Measurements from ENCODE around the gene SPDYE2. TPM values are rescaled to one million over a fixed set of nuclear protein-coding genes. Genes with fewer than 3 reads are reported as not detected.
"Not testable (repeated sequence)": the region's sequence is repeated elsewhere in the genome, so short reads cannot be mapped to it uniquely, and the experiment has no call there.

The SPDYE2 gene, protein sequence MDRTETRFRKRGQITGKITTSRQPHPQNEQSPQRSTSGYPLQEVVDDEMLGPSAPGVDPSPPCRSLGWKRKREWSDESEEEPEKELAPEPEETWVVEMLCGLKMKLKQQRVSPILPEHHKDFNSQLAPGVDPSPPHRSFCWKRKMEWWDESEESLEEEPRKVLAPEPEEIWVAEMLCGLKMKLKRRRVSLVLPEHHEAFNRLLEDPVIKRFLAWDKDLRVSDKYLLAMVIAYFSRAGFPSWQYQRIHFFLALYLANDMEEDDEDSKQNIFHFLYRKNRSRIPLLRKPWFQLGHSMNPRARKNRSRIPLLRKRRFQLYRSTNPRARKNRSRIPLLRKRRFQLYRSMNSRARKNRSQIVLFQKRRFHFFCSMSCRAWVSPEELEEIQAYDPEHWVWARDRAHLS
- under 1 TPM; 0.20 to 0.28 TPM for total RNA-seq
- polyA plus RNA-seq = 1 to 10 TPM in 1 of 2 donors, not detected in 1; 1.7 TPM

- H3K27me3 ChIP-seq (ENCODE audit: insufficient read depth, low read length); H3K27me3 Mint-ChIP-seq; H3K9me3 Mint-ChIP-seq; intact Hi-C loops (cut with micrococcal nuclease); H3K36me3 ChIP-seq (ENCODE audit: insufficient read depth, low read length); H3K9me3 ChIP-seq (ENCODE audit: control insufficient read depth in 1 of 2, low read length in 2 of 2); H3K36me3 Mint-ChIP-seq; H3K4me3 Mint-ChIP-seq; CTCF ChIA-PET (ENCODE audit: partially characterized antibody); H3K4me3 ChIP-seq (ENCODE audit: low read length in 2 of 2); H3K4me1 Mint-ChIP-seq; H3K4me1 ChIP-seq (ENCODE audit: insufficient read depth, low read length); H3K27ac Mint-ChIP-seq; DNase-seq; POLR2A ChIA-PET (ENCODE audit: partially characterized antibody); H3K27ac ChIP-seq (ENCODE audit: low read depth, low read length): not testable (repeated sequence)
These were observed at the start of gene SPDYE2 for GRCh38 chr7:102550808-102551422. Gene SPDYE2, plus strand, starts transcription at chr7:102551226. Its CDS starts 2,030 bp downstream, at chr7:102553256.

- H3K27ac Mint-ChIP-seq; H3K4me3 Mint-ChIP-seq; CTCF ChIA-PET (ENCODE audit: partially characterized antibody); H3K9me3 Mint-ChIP-seq; DNase-seq; H3K4me1 Mint-ChIP-seq; POLR2A ChIA-PET (ENCODE audit: partially characterized antibody); H3K36me3 Mint-ChIP-seq; intact Hi-C loops (cut with micrococcal nuclease); H3K27me3 Mint-ChIP-seq; H3K27me3 ChIP-seq (ENCODE audit: insufficient read depth, low read length); H3K36me3 ChIP-seq (ENCODE audit: insufficient read depth, low read length); H3K4me1 ChIP-seq (ENCODE audit: insufficient read depth, low read length); H3K27ac ChIP-seq (ENCODE audit: low read depth, low read length); H3K4me3 ChIP-seq (ENCODE audit: low read length in 2 of 2); H3K9me3 ChIP-seq (ENCODE audit: control insufficient read depth in 1 of 2, low read length in 2 of 2): not testable (repeated sequence)
These were observed 47.9 kb upstream of the SPDYE2 start for GRCh38 chr7:102503141-102503540.

- H3K4me1 Mint-ChIP-seq; H3K27me3 Mint-ChIP-seq; H3K36me3 ChIP-seq (ENCODE audit: insufficient read depth, low read length); H3K9me3 Mint-ChIP-seq; H3K4me1 ChIP-seq (ENCODE audit: insufficient read depth, low read length); H3K36me3 Mint-ChIP-seq; intact Hi-C loops (cut with micrococcal nuclease); POLR2A ChIA-PET (ENCODE audit: partially characterized antibody); H3K4me3 Mint-ChIP-seq; H3K27ac ChIP-seq (ENCODE audit: low read depth, low read length); H3K4me3 ChIP-seq (ENCODE audit: low read length in 2 of 2); H3K9me3 ChIP-seq (ENCODE audit: control insufficient read depth in 1 of 2, low read length in 2 of 2); H3K27me3 ChIP-seq (ENCODE audit: insufficient read depth, low read length); DNase-seq; H3K27ac Mint-ChIP-seq; CTCF ChIA-PET (ENCODE audit: partially characterized antibody): not testable (repeated sequence)
These were observed 45.5 kb upstream of the SPDYE2 start for GRCh38 chr7:102505298-102506185.

DNA sequence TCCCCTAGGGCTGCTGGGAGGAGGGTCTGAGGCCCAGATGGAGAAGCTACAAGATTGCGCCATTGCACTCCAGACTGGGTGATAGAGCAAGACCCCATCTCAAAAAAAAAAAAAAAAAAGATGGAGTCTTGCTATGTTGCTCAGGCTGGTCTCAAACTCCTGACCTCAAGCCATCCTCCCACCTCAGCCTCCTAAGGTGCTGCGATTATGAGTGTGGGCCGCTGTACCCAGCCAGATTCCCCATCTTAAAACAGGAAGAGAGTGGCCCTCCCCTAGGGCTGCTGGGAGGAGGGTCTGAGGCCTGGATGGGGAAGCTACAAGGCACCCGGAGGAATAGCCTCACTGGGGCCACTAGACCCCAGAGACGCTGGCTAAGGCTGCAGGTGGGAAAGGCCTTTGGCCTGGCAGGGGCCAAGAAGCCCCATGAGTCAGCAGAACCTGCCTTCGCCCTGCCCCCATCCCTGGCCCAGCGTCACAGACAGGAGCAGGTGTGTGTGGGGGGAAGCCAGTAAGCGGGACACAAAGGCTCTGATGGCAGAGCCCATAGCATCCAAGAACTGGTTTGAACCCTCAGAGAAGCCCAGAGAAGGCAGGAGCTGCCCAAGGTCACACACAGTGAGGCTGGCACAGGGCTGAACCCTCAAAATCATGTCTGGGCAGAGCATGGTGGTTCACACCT is 43.5 kb upstream of the SPDYE2 start:
- H3K9me3 ChIP-seq (ENCODE audit: control insufficient read depth in 1 of 2, low read length in 2 of 2); H3K27me3 Mint-ChIP-seq; POLR2A ChIA-PET (ENCODE audit: partially characterized antibody); H3K27ac Mint-ChIP-seq; H3K4me1 Mint-ChIP-seq; H3K4me1 ChIP-seq (ENCODE audit: insufficient read depth, low read length); H3K36me3 Mint-ChIP-seq; H3K9me3 Mint-ChIP-seq; intact Hi-C loops (cut with micrococcal nuclease); CTCF ChIA-PET (ENCODE audit: partially characterized antibody); H3K27ac ChIP-seq (ENCODE audit: low read depth, low read length); H3K27me3 ChIP-seq (ENCODE audit: insufficient read depth, low read length); H3K4me3 ChIP-seq (ENCODE audit: low read length in 2 of 2); H3K4me3 Mint-ChIP-seq; DNase-seq; H3K36me3 ChIP-seq (ENCODE audit: insufficient read depth, low read length): not testable (repeated sequence)

DNA sequence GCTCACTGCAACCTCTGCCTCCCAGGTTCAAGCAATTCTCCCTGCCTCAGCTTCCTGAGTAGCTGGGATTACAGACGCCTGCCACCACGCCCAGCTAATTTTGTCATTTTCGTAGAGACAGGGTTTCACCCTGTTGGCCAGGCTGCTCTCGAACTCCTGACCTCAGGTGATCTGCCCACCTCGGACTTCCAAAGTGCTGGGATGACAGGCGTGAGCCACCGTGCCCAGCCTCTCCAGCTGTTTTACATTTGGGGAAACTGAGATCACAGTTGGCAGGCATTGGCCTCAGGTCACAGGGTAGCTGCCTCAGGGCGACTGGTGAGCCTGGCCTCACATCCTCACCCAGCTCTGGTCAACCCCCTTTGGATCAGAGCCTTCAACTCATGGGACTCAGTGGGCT is 40.5 kb upstream of the SPDYE2 start:
- H3K4me1 ChIP-seq (ENCODE audit: insufficient read depth, low read length); H3K4me1 Mint-ChIP-seq; intact Hi-C loops (cut with micrococcal nuclease); H3K4me3 Mint-ChIP-seq; H3K9me3 Mint-ChIP-seq; CTCF ChIA-PET (ENCODE audit: partially characterized antibody); POLR2A ChIA-PET (ENCODE audit: partially characterized antibody); H3K27me3 ChIP-seq (ENCODE audit: insufficient read depth, low read length); H3K27ac Mint-ChIP-seq; H3K27me3 Mint-ChIP-seq; H3K36me3 Mint-ChIP-seq; H3K36me3 ChIP-seq (ENCODE audit: insufficient read depth, low read length); DNase-seq; H3K27ac ChIP-seq (ENCODE audit: low read depth, low read length); H3K9me3 ChIP-seq (ENCODE audit: control insufficient read depth in 1 of 2, low read length in 2 of 2); H3K4me3 ChIP-seq (ENCODE audit: low read length in 2 of 2): not testable (repeated sequence)

DNA sequence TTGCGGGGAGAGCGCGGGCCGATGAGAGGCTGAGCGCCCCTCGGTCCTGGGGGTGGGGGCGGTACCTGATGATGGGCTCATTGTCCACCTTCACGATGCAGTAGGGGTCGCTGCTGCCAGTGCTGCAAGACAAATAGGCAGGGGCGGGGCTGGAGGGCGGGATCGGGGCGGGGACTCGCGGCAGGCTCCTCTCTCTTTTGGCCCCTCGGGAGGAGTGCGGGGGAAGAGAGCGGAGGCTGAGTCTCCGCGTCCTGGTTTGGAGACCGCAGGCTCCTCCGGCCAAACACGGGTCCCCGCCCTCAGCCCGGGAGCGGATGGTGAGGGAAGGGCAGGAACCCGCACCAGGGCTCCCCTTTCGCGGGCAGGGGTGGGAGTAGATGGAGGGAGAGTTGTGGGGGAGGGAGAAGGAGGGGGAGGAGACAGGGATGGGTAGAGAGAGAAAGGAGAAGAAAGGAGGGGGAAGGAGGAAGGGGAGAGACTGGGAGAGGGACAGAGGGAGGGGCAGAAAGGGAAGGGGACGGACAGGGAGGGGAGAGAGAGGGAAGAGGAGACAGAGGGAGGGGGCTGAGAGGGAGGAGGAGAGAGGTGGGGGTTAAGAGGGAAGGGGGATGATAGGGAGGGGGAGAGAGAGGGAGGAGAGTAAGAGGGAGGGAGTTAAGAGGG is 39.0 kb upstream of the SPDYE2 start:
- H3K9me3 ChIP-seq (ENCODE audit: control insufficient read depth in 1 of 2, low read length in 2 of 2); H3K27ac ChIP-seq (ENCODE audit: low read depth, low read length); H3K36me3 ChIP-seq (ENCODE audit: insufficient read depth, low read length); DNase-seq; H3K9me3 Mint-ChIP-seq; H3K27ac Mint-ChIP-seq; POLR2A ChIA-PET (ENCODE audit: partially characterized antibody); H3K27me3 ChIP-seq (ENCODE audit: insufficient read depth, low read length); H3K4me3 ChIP-seq (ENCODE audit: low read length in 2 of 2); H3K4me1 ChIP-seq (ENCODE audit: insufficient read depth, low read length); H3K27me3 Mint-ChIP-seq; CTCF ChIA-PET (ENCODE audit: partially characterized antibody); H3K4me1 Mint-ChIP-seq; H3K36me3 Mint-ChIP-seq; intact Hi-C loops (cut with micrococcal nuclease): not testable (repeated sequence)
- H3K4me3 Mint-ChIP-seq = peak overlapping the region in 1 of 8 donors; percentile 39

Measured in CD4-positive, alpha-beta memory T cell (primary cell).